ENCODE results near the gene MYCBP2.

- TF ChIP-seq EZH2 (IDR thresholded peaks at IDR 0.05; ENCODE audit: borderline replicate concordance) (no peak), CTCF (IDR thresholded peaks at IDR 0.05; ENCODE audit: poor library complexity) (no peak)
Observed at GRCh38 chr13:77190349-77190958, 136.4 kb downstream of the MYCBP2 start.

Measured in hepatocyte (in vitro differentiated cells).